Activated CD8-positive, alpha-beta memory T cell treated with anti-CD3 and anti-CD28 coated beads for 4 hours (primary cell): Measurements from ENCODE around the gene CDKN2A.
A peak's percentile ranks its signal among the peaks of the same experiment; 100 is the strongest.

Experiments used
- DNase-seq, 2 donors: peaks; one replicate each; pipeline ENCODE4 v3.0.0-alpha.2; 2020; ENCODE audit warnings: low read depth in 2 of 2

The CDKN2A gene

DNA sequence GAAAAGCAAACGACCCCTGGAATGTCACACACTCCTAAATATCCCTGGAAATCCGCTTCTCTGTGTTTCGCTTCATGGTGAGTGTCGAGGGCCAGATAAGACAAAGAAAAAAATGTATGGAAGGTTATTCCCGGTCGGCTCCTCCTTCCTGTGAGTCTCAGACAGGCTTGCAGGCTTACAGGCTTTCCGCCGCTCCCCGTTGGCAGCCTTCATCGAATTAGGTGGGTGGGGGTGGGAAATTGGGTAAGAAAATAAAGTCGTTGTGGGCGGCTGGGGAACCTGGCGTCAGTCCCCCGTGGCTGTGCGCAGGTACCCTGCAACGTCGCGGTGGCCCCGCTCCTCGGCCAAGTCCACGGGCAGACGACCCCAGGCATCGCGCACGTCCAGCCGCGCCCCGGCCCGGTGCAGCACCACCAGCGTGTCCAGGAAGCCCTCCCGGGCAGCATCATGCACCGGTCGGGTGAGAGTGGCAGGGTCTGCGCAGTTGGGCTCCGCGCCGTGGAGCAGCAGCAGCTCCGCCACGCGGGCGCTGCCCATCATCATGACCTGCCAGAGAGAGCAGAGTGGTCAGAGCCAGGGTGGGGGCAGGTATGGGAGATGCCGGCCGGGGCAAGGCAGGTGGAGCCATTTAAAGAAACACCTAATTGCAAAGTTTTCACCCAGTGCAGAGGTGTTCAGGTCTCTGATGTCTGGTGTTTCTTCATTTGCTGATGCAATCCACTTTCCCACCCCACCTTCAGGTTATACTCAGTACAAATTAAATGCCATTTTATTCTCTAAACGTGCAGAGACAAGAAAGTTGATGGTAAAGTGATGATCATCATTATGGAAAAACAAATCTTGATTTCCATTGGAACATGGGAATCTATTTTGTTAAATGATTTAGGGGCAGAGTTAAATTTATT is 11.8 kb upstream of the CDKN2A start:
- no peak for DNase-seq

DNA sequence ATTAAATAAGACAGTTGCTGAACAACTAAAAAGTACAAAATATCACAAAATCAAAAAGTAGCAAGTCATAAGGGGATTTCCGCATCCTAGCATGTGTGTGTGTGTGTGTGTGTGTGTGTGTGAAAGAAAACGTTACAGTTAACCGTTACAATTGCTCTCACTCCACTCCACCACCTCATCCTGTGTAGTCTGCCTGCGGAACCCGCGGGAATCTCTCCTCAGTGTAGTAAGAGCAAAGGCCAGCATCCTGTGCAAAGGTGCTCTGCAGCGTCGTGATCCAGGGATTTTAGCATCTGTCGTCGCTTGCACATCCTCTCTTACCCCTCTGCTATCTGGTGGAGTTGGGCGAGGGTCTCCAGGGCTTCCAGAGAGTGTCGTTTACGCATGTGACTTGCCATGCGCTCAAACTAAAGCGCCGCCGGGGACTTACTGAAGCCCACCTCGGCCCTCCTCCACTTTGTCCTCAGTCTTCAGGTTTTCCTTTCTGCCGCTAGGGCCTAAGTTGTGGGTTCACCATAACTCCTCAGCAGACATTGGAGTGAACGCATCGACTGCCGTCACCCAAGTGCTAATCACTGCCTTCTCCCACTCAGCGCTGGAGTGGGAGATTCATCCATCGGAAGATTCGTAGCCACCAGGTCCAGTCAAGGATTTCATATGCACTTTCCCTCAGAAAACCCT is 11.0 kb upstream of the CDKN2A start:
- DNase-seq, result no peak

- no peak for DNase-seq
Measured at GRCh38 chr9:22002038-22002437, 7.8 kb upstream of the CDKN2A start.

DNA sequence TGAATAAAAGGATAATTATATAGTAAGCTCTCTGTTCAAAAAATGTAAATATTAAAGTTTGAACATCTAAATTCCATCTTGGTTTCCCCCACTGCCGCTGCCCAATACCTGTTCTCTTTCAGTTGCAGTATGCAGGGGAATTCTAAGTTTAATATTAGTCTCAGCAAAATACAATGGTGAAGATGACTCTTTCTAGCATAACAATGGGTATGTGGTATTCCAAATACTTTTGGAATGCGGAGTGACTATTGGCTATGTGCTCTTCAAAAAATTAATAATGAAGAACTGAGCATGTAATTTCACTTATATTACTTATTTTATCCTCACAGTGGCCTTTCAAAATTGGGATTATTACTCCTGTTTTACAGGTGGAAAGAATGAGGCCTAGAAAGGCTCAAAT is 3.8 kb upstream of the CDKN2A start:
- DNase-seq, result no peak

DNA sequence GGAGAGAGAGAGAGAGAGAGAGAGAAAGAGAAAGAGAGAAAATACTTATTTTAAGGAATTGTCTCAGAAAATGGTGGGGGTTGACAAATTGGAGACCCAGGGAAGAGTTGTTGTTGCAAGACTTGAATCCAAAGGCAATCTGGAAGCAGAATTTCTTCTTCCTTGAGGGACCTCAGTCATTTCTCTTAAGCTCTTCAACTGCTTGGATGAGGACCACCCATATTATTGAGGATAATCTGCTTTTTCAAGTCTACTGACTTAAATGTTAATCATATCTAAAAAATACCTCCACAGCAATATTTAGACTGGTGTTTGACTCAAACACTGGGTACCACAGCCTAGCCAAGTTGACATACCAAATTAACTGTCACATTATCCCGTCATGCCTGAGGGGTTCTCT is 3.3 kb upstream of the CDKN2A start:
- DNase-seq, result no peak

- DNase-seq, result no peak
Measured at GRCh38 chr9:21996858-21997257, 2.7 kb upstream of the CDKN2A start.

- DNase-seq, result no peak
Measured at GRCh38 chr9:21996438-21996837, 2.2 kb upstream of the CDKN2A start.

GRCh38 chr9:21995666-21996398 is 1.6 kb upstream of the CDKN2A start:
- no peak for DNase-seq

DNA sequence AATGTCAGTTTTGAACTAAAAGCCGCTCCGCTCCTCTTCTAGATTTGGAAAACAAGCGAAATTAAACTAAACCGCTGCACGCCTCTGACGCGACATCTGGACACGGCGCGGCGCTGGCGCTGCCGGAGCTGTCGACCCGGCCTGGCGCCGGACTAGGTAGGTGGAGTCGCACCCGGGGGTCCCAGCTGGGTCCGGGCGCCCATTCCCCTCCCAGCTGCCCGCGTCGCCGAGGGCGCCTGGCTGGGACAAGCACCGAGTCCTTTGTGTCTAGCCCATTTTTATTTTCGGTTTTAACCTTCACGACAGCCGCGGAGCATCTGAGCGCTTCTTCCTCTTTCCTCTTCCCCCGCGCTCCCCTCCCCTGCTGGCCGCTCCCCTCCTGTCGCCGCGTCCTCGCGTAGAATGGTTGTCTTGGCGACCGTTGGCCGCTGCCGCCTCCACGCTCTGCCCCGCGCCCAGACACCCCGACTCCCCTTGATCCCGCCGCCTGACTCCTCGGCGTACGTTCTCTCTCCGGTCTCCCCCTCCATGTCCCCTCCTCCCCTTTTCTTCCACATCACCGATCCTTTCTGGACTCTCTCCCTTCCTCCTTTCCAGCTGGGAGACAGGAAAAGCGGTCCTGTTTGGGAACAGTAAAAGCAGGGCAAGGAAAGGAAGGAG is 944 bp upstream of the CDKN2A start:
- peak; percentile 49 to 52 for DNase-seq

GRCh38 chr9:21994556-21995005 is 389 bp upstream of the CDKN2A start, which contains the start of gene CDKN2B-AS1:
Gene CDKN2B-AS1 (plus strand): TSS chr9:21994791.
- no peak for DNase-seq

- no peak for DNase-seq
Measured at GRCh38 chr9:21993007-21993406, 1.2 kb downstream of the CDKN2A start.

- no peak for DNase-seq
Measured at GRCh38 chr9:21991072-21991959, 2.9 kb downstream of the CDKN2A start.

GRCh38 chr9:21989440-21990189 is 4.6 kb downstream of the CDKN2A start:
- no peak for DNase-seq

GRCh38 chr9:21988056-21988990 is 5.9 kb downstream of the CDKN2A start:
- no peak for DNase-seq

GRCh38 chr9:21985964-21986667 is 8.1 kb downstream of the CDKN2A start:
- DNase-seq, result no peak

DNA sequence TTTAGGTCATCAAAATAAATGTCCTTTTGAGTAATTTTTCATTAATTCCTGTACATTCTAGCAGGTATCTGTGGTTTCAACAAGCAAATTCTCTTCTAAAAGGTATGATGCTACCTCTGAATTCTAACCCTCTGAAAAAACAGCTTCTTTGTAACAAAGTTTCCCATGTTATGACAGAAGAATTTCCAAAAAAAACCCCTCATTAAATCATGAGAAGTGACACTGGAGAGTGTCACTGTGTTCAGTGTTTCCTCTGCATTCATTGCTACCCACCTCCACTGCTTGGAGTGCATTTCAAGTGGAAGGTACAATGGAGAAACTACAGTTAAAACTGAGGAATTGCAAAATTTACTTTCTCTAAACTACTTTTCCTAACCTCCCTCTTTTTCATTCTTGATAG is 10.1 kb downstream of the CDKN2A start:
- no peak for DNase-seq

- no peak for DNase-seq
Measured at GRCh38 chr9:21983561-21983935, 10.6 kb downstream of the CDKN2A start.

DNA sequence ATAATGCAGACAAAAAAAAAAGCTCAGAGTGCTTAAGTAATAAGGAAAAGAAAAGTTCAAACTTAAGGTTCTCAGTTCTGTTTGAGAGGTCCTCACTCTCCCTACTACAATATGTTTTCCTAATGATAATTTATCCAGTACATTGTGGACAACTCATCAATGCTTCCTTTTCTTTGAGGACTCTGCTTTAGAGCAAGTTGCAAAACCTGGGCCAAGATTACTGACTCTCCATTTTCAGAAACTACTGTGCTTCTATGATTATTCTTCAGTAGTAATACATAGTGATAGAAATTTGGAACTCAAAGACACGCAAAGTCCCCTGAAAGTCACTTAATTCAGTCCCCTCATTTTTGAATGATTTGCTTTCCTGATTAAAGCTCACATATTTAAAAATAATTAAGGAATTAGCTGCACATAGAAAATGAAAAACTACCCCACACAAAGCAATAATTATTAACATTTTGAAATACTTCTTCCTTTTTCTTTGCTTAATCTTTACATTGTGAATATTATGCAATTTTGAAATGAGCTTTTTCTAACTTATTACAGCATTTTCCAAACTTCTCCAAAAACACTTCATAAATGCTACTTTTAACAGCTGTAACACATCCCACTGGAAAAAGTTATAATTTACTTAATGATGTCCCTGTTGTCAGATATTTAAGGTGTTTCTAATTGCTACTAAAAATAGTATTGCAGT is 11.2 kb downstream of the CDKN2A start:
- no peak for DNase-seq
